ENCODE measurements around the gene TMEM217. TPM values are rescaled to one million over a fixed set of nuclear protein-coding genes. Genes with fewer than 3 reads are reported as not detected.

TMEM217 gene
- total RNA-seq, 2 experiments from 2014 or later = 2.5 TPM

- H3K4me1 Mint-ChIP-seq = peaks cover 25% of the 10 kb centered on the region
- ATAC-seq (no peak), DNase-seq (no peak)
- peak overlapping the region; percentile 91 for H3K4me3 Mint-ChIP-seq
- H3K9me3 Mint-ChIP-seq (ENCODE audit: low read depth) = no peaks in the 10 kb centered on the region
- intact Hi-C loops (cut with DNase I, micrococcal nuclease) = loop anchor here (1.0 to 2.0 kb wide), 3 partner anchors 13 to 265 kb away; partner anchors contain the start of gene CMTR1 (in 1 of the 2)
- peak overlapping the region; percentile 92 for H3K27ac Mint-ChIP-seq
- peaks cover 26% of the 10 kb centered on the region for H3K36me3 Mint-ChIP-seq (ENCODE audit: low read depth)
- H3K27me3 Mint-ChIP-seq = no peaks in the 10 kb centered on the region
- ChIA-PET CTCF (interaction anchor here (1.0 to 13.7 kb wide), 4 partner anchors 27 to 148 kb away, joined by 3 to 271 read pairs (median 68); no protein-coding TSS in a partner anchor), POLR2A (interaction anchor here (0.6 kb wide), 1 partner anchor 72 kb away, joined by 3 read pairs; no protein-coding TSS in a partner anchor)
Measured at GRCh38 chr6:37168163-37168758, 89.7 kb downstream of the TMEM217 start.

- Mint-ChIP-seq H3K27ac (no peak overlapping the region), H3K4me3 (no peak overlapping the region), H3K36me3 (ENCODE audit: low read depth) (no peaks in the 10 kb centered on the region), H3K4me1 (peaks cover 7% of the 10 kb centered on the region), H3K9me3 (ENCODE audit: low read depth) (no peaks in the 10 kb centered on the region), H3K27me3 (no peaks in the 10 kb centered on the region)
- ATAC-seq (no peak), DNase-seq (no peak)
- ChIA-PET CTCF (interaction anchor here (0.5 kb wide), 1 partner anchor 91 kb away, joined by 3 read pairs; no protein-coding TSS in a partner anchor), POLR2A (no interaction called here)
- intact Hi-C loops (cut with DNase I, micrococcal nuclease) = no loop called here
Measured at GRCh38 chr6:37162740-37163139, 95.2 kb downstream of the TMEM217 start.

Other genes with a start within 250 kb of the TMEM217 start
- 100 to 1,000 TPM; 137 to 163 TPM for gene PIM1, start 88.0 kb downstream of the TMEM217 start, total RNA-seq
- 10 to 100 TPM; 14.9 to 17.0 TPM for gene TBC1D22B, start 372 bp downstream of the TMEM217 start, total RNA-seq
- 10 to 100 TPM; 20.6 to 23.8 TPM for gene RNF8, start 95.8 kb upstream of the TMEM217 start, total RNA-seq
- 10 to 100 TPM; 65.3 to 74.6 TPM for gene CMTR1, start 175.1 kb upstream of the TMEM217 start, total RNA-seq
- gene CCDC167, start 241.7 kb upstream of the TMEM217 start, total RNA-seq = 10 to 100 TPM; 55.3 to 60.3 TPM